Iris pigment epithelial cell (primary cell): ENCODE results near the gene SERPINB6.
"Not testable (repeated sequence)": the region's sequence is repeated elsewhere in the genome, so short reads cannot be mapped to it uniquely, and the experiment has no call there.

Experiments used
- DNase-seq: peaks from one replicate; pipeline ENCODE4 v3.0.0-alpha.2; 2011; ENCODE audit warnings: low read depth

Gene SERPINB6

GRCh38 chr6:2977799-2978590 is 6.6 kb upstream of the SERPINB6 start:
- no peak for DNase-seq

- DNase-seq, result no peak
Measured at GRCh38 chr6:2977290-2977689, 5.9 kb upstream of the SERPINB6 start.

DNA sequence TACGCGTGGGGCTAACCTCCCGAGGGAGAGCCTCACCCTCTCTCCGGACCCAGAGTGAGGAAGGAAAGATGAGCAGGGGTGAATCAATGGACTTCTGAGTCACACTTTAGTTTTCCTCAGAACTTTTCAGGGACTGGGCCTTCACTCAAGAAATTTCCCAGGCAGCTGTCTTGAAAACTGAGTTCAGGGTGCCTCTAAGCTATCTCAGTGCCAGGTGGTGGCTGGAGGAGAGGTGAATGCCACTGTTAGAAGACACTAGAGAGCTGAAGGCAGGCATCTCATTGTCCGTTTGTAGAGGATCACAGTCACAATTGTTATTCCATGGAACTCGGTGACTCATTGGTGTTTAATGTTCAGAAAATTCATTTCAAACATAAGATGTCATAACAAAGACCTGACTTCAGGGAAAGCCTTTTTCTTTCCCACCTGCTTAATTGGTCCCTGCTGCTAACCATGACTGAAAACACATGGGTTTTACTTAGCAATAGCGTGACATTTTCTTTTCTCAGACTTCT is 5.3 kb upstream of the SERPINB6 start:
- peak; percentile 71 for DNase-seq

- no peak for DNase-seq
Measured at GRCh38 chr6:2976060-2976459, 4.7 kb upstream of the SERPINB6 start.

DNA sequence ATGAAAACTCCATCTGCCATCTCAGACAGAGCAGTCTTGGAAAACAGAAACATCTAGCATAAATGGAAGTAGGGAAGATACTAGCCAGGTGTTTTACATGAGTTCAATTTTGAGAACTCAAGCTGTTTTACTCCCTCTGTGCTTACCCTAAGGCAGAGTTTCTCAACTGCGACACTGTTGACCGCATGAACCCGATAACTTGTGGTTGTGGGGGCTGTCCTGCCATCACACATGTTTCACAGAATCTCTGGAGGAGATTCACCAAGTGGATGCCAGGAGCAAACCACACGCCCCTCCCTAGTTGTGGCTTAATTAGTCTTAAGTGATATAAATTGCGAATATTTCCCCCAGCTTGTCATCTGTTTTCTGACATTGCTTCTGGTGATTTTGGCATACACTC is 2.3 kb upstream of the SERPINB6 start:
- no peak for DNase-seq

GRCh38 chr6:2973180-2973579 is 1.8 kb upstream of the SERPINB6 start:
- DNase-seq, result not testable (repeated sequence)

- DNase-seq, result not testable (repeated sequence)
Measured at GRCh38 chr6:2972685-2973084, 1.3 kb upstream of the SERPINB6 start.

DNA sequence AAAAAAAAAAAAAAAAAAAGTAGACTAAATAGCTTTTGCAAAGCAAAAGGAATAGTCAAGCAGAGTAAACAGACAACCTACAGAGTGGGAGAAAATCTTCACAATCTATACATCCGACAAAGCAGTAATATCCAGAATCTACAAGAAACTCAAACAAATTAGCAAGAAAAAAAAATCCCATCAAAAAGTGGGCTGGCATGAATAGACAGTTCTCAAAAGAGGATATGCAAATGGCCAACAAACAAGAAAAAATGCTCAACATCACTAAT is 786 bp upstream of the SERPINB6 start:
- not testable (repeated sequence) for DNase-seq

DNA sequence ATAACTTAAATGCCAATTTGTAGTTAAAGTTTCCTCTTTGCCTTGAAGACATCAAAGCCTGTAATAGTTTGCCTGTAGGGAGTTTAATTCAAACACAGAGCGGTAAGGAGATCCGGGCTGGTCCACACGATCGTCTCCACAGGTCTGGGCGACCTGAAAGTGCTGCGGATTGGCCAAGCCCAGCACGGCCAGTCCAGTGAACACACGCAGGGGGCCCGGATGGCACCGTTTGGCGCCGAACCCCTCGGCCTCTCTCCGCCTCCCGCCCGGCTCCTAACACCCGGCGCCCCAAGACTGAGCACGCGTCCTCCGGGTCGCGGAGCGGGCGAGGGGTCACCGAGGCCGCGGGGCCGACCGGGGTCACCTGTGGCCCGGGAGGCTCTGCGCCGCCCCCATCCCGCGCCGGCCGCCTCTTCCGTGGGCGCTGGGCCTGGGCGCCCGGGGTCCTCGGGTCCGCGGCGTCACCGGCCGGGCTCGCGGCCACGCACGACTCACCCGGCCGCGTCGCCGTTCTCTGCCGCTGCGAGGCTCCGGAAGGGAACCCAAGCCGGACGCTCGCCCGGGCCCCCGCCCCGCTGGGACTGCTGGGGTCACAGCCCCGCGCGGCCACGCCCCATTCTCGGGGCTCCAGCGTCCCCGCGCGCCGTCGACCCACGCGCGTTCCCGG is 481 bp downstream of the SERPINB6 start:
- DNase-seq, result peak; percentile 61

DNA sequence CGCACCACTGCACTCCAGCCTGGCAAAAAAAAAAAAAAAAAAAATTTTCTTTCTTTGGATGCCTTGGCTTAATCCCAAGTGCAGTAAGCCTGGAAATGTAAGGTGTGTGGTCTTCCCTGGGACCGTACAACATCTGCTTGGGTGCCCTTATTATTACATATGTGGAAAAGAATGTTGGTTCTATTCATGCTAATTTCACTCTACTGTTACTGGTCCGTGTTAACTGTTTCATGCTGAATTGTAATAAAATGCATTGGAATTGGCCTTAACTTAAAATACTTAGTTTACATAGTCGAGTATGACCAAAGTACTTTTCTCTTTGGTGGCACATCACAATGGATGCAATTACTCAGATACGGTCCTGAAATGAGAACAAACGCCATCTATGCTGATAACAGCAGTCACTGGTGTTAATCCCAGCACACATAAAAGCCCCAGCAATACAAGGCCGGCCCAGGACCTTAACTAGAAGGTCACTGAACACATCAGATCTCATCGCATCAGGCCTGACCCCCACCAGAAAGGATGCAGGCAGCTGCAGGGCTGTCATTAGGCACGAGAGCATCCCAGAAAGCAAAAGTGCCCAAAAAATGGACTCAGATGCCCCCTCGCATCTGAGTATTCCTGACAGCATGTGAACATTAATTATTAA is 1.2 kb downstream of the SERPINB6 start:
- DNase-seq, result no peak

DNA sequence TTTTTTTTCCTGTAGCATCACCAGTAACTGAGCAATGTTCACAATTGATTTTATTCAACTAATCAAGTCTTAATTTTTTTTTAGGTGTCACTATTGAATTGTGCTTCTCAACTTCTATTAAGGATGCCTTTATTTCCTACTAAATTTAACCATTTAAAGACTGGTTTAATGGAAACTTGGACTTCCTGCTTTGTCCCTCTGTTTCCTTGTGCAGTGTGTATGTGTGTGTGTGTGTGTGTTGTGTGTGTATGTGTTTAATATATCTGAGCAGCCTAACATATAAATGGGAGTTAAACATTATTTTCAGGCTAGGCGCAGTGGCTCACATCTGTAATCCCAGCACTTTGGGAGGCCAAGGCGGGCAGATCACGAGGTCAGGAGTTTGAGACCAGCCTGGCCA is 1.8 kb downstream of the SERPINB6 start:
- DNase-seq, result no peak

DNA sequence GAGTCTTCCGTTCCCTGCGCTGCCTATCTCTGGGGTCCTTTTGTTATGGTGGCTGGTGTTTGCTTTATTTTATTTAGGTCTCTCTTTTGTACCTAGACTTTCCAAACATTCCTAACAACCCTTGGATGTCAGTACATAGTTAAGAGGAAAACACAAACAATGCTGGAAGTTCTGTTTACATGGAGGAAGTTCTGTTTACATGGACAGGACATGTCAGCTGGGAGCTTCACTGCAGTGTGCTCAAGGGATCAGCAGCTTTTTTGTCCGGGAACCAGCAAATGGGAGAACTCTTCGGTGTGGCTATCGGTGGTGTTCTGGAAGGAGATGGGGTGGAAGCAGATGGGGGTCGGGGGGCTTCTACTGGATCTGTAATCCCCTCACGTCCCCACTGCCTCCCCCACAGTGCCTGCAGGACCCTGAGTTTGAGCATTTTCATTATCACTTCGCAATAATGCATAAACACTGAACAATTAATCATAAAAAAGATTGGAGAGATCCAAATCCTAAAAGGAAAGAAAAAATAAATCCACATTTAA is 2.7 kb downstream of the SERPINB6 start:
- no peak for DNase-seq

- DNase-seq, result no peak
Measured at GRCh38 chr6:2967936-2968335, 3.4 kb downstream of the SERPINB6 start.

DNA sequence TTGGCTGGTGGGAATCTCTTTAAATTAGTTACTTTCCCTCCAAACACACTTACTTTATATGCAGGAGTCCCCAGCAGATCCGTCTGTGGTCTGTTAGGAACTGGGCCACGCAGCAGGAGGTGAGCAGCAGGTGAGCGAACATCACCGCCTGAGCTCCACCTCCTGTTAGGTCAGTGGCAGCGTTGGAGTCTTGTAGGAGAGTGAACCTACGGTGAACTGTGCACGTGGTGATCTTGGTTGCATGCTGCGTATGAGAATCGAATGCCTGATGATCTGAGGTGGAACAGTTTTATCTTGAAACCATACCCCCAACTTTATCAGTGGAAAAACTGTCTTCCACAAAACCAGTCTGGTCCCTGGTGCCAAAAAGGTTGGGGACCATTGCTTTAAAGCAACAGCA is 5.0 kb downstream of the SERPINB6 start:
- no peak for DNase-seq

DNA sequence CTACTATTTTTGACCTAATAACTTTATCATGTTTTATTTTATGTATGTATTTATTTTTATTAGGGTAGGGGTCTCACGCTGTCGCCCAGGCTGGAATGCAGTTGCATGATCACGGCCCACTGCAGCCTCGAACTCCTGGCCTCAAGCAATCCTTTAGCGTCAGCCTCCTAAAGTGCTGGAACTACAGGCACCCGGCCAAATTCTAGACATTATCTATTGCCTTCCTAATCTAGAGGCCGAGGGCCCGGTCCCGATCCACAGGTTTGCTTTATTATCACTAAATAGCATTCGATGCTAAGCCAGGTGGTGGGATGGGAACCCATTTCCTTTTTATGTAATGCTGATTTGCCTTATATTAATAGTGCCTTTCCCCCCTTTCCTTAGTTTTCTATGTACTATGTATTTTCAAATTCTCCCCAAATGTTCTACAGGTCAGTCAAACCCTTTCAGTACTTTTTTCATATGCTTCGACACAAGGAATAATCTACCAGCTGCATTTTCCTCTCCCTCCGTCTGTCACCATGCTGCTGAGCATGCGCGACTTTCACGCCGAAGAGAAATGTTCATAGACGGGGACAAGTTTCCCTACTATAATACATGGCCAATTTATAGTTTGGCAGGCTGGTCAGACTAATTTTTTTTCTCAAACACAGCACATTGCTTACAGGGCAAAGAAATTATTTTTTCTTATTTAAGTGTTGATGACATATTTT is 6.4 kb downstream of the SERPINB6 start:
- no peak for DNase-seq

DNA sequence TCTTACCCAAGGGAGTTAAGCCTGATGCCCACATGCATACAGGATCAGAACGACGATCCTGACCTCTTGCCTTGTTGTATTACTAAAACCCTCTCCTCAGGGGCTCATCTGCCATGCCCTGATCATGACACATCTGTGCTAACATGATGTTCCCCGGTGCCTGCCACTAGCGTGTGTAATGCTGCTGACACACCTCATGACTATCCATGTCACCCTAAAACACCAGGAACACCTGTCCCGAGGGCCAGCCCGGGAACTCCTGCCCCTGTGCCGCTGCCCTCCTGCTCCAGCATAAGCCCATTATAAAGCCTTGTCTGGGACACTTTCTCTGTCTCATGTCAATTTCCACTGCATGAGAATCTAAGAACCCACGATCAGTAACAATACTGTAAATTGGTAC is 7.6 kb downstream of the SERPINB6 start:
- no peak for DNase-seq

- no peak for DNase-seq
Measured at GRCh38 chr6:2962636-2963035, 8.7 kb downstream of the SERPINB6 start.

GRCh38 chr6:2962004-2962403 is 9.4 kb downstream of the SERPINB6 start:
- no peak for DNase-seq

DNA sequence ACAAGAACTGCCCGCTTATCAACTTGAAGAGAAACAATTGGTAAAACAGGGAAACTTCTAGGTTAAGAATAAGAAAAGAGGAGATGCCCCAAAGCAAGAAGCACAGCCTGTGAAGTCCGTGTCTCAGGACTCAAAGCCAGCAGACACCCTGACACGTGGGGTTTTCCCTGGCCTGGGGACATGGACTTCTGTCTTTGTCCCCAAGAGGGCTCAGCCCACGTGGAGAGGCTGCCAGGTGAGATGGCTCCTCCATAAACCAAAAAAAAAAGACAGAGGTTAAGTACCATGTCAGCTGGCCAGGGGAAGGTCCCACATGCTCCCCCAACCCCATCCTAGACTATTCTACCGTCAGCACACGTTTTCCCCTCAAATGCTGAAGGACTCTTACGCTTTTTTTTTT is 9.9 kb downstream of the SERPINB6 start:
- no peak for DNase-seq

- DNase-seq, result peak; percentile 19
Measured at GRCh38 chr6:2960935-2961334, 10.4 kb downstream of the SERPINB6 start.

DNA sequence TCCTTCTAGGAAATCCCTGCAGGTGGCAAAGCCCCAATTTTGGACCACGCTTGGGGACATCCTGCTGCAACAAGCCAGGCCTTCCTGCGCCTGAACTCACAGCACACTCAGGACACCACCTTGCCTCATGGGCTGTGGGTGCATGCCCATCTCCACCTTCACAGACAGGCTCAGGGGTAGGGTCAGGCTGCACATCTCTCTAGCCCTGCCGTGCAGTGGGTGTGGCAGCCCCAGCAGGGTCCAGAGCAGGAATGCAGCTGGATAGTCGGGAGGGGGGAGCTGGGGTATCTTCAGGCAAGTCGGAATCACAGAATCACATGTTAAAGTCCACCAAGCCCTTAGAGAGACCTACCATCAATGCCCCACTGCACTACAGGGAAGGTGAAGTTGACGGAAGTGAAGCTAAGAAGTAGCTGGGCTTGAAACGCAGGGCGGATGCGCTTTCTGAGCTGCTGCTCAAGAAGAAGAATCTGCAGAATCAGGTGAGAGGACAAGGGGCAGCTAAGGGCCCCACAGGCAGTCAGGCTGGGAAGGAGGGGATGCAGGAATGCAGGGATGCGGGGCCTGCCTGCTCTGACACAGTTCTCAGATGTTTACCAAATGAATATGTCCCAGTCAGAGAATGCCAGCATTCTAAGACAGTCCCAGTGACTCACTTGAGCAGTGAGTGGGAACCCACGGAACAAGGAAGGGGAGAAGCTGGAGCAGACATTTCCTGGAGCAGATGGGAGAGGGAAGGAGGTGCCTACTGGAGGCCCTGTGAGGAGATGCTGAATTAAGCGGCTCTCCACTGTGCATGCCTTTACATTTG is 11.3 kb downstream of the SERPINB6 start:
- peak; percentile 68 for DNase-seq
